Liver (tissue), 9 donors: ENCODE measurements around the gene TP53. TPM values are rescaled to one million over a fixed set of nuclear protein-coding genes. Genes with fewer than 3 reads are reported as not detected.
A peak's percentile ranks its signal among the peaks of the same experiment; 100 is the strongest.

Source experiments
- DNase-seq: peaks from one replicate; pipeline ENCODE4 v3.0.0-alpha.2; 2017; ENCODE audit warnings: low spot score
- H3K27ac ChIP-seq, 2 donors: one replicate each; pipeline ENCODE4 v1.7.0; 2013; ENCODE audit warnings: inconsistent platforms in 2 of 2, low read length in 2 of 2, control low read depth in 1 of 2, low read depth in 1 of 2, mild to moderate bottlenecking in 1 of 2
- H3K27me3 ChIP-seq, 4 donors: one replicate each; pipeline versions ENCODE4 v1.6.1 to v1.7.0; 2013; ENCODE audit warnings: low read length in 3 of 4, inconsistent platforms in 1 of 4, mild to moderate bottlenecking in 1 of 4, moderate library complexity in 1 of 4; ENCODE audit not compliant: control insufficient read depth in 4 of 4, insufficient read depth in 4 of 4
- H3K36me3 ChIP-seq, 4 donors: one replicate each; pipeline versions ENCODE4 v1.6.1 to v1.7.0; 2013; ENCODE audit warnings: low read length in 3 of 4, mild to moderate bottlenecking in 3 of 4, low read depth in 1 of 4, moderate library complexity in 1 of 4; ENCODE audit not compliant: control insufficient read depth in 4 of 4, insufficient read depth in 3 of 4
- H3K4me1 ChIP-seq, 4 donors: one replicate each; pipeline versions ENCODE4 v1.6.1 to v1.7.0; 2013; ENCODE audit warnings: low read length in 3 of 4, mild to moderate bottlenecking in 3 of 4, moderate library complexity in 1 of 4; ENCODE audit not compliant: control insufficient read depth in 4 of 4, insufficient read depth in 4 of 4
- H3K4me3 ChIP-seq, 3 donors: one replicate each; pipeline versions ENCODE4 v1.6.1 to v1.7.0; 2013; ENCODE audit warnings: low read length in 3 of 3, control low read depth in 1 of 3, low read depth in 1 of 3, mild to moderate bottlenecking in 1 of 3
- H3K9ac ChIP-seq, 2 donors: one replicate each; pipeline ENCODE4 v1.7.0; 2013; ENCODE audit warnings: low read length in 2 of 2, mild to moderate bottlenecking in 2 of 2, moderate library complexity in 2 of 2, control low read depth in 1 of 2, low read depth in 1 of 2
- H3K9me3 ChIP-seq, 4 donors: one replicate each; pipeline versions ENCODE4 v1.6.1 to v1.7.0; 2013; ENCODE audit warnings: low read length in 3 of 4; ENCODE audit not compliant: control insufficient read depth in 4 of 4
- ATF3 ChIP-seq: IDR thresholded peaks from 2 replicates; pipeline ENCODE4 v1.6.1; 2016; ENCODE audit warnings: antibody characterized with exemption
- CTCF ChIP-seq: fragments of 150-350 bp; IDR thresholded peaks from 2 replicates; pipeline ENCODE4 v1.5.1; 2017; ENCODE audit warnings: improper control_type of control experiment, low read depth, low read length; ENCODE audit not compliant: missing input control
- EGR1 ChIP-seq, 2 donors: IDR thresholded peaks; 2 replicates each; pipeline ENCODE4 v1.6.1; 2016 to 2018; ENCODE audit warnings: antibody characterized with exemption in 2 of 2, low read depth in 2 of 2
- FOXA1 ChIP-seq: IDR thresholded peaks from 2 replicates; pipeline ENCODE4 v1.6.1; 2016; ENCODE audit warnings: antibody characterized with exemption
- FOXA2 ChIP-seq: IDR thresholded peaks from 2 replicates; pipeline ENCODE4 v1.6.1; 2016; ENCODE audit warnings: antibody characterized with exemption
- GABPA ChIP-seq, 2 donors: IDR thresholded peaks in 1 of 2; conservative IDR thresholded peaks in 1 of 2; 2 replicates each; pipeline ENCODE4 v1.6.1; 2016; ENCODE audit warnings: antibody characterized with exemption in 2 of 2, mild to moderate bottlenecking in 1 of 2, moderate library complexity in 1 of 2
- HNF4A ChIP-seq, 2 donors: conservative IDR thresholded peaks; 2 replicates each; pipeline ENCODE4 v1.6.1; 2016; ENCODE audit warnings: antibody characterized with exemption in 2 of 2, mild to moderate bottlenecking in 2 of 2
- HNF4G ChIP-seq: IDR thresholded peaks from 2 replicates; pipeline ENCODE4 v1.6.1; 2016; ENCODE audit warnings: antibody characterized with exemption
- JUND ChIP-seq, 2 donors: IDR thresholded peaks; 2 replicates each; pipeline ENCODE4 v1.6.1; 2016; ENCODE audit warnings: antibody characterized with exemption in 2 of 2
- MAX ChIP-seq: IDR thresholded peaks from 2 replicates; pipeline ENCODE4 v1.6.1; 2016; ENCODE audit warnings: antibody characterized with exemption
- NR2F2 ChIP-seq: IDR thresholded peaks from 2 replicates; pipeline ENCODE4 v1.6.1; 2016; ENCODE audit warnings: antibody characterized with exemption
- RAD21 ChIP-seq, 2 donors: IDR thresholded peaks; 2 replicates each; pipeline ENCODE4 v1.6.1; 2016; ENCODE audit warnings: antibody characterized with exemption in 2 of 2, mild to moderate bottlenecking in 2 of 2
- REST ChIP-seq: IDR thresholded peaks from 2 replicates; pipeline ENCODE4 v1.6.1; 2016; ENCODE audit warnings: antibody characterized with exemption, mild to moderate bottlenecking
- RXRA ChIP-seq, 2 donors: IDR thresholded peaks; 2 replicates each; pipeline ENCODE4 v1.6.1; 2017 to 2018; ENCODE audit warnings: antibody characterized with exemption in 2 of 2, mild to moderate bottlenecking in 1 of 2
- SP1 ChIP-seq: IDR thresholded peaks from 2 replicates; pipeline ENCODE4 v1.6.1; 2018; ENCODE audit warnings: antibody characterized with exemption, mild to moderate bottlenecking
- TAF1 ChIP-seq: conservative IDR thresholded peaks from 2 replicates; pipeline ENCODE4 v1.6.1; 2016; ENCODE audit warnings: antibody characterized with exemption, mild to moderate bottlenecking
- YY1 ChIP-seq: IDR thresholded peaks from 2 replicates; pipeline ENCODE4 v1.6.1; 2016; ENCODE audit warnings: antibody characterized with exemption, mild to moderate bottlenecking
- ZBTB33 ChIP-seq: IDR thresholded peaks from 2 replicates; pipeline ENCODE4 v1.6.1; 2016; ENCODE audit warnings: antibody characterized with exemption
- WGBS: extraction: QIAGEN DNeasy Blood & Tissue Kit; methylation state at CpG from one replicate; pipeline ENCODE4 v1.1.7; 2013; 5-methylcytosine and 5-hydroxymethylcytosine counted together
- polyA plus RNA-seq, 2 donors: library from polyadenylated mRNA; stranded (reverse) in 1 of 2; unstranded in 1 of 2; fragments of 200-250 nt in 1 of 2; fragments of >200 nt in 1 of 2; fragmentation: Nextera tagmentation in 1 of 2; extraction: Ambion mirVana in 1 of 2; gene quantifications; one replicate each; pipeline versions ENCODE4 v1.2.1 to v1.2.3, GENCODE V29; 2013 to 2015
- total RNA-seq, 2 donors: library from RNA; depleted of rRNA; stranded (reverse); fragments of >200 nt; gene quantifications; one replicate each; pipeline ENCODE4 v1.2.3, GENCODE V29; 2014
- donor health status: healthy.
- donor health status: healthy.
- donor health status: healthy.
- donor health status: healthy.
- donor health status: healthy.

TP53 gene
- total and polyA plus RNA-seq, 4 donors: 8.3 to 18.4 (median 12.6) TPM

- H3K9me3 ChIP-seq: no peaks in the 10 kb centered on the region
- H3K4me3 ChIP-seq: peak overlapping the region; percentile 84 to 100 (median 85)
- peaks cover 4 to 31% (median 24%) of the 10 kb centered on the region in 4 donors for H3K4me1 ChIP-seq
- 5% methylated on average over 44 of the region's 44 CpGs for WGBS
- DNase-seq: peak; percentile 91
- TF ChIP-seq NR2F2 (peak; percentile 18), ATF3 (no peak), CTCF (no peak), TAF1 (no peak), ZBTB33 (peak; percentile 82), HNF4G (no peak), MAX (no peak), FOXA1 (no peak), EGR1 (IDR thresholded peaks at IDR 0.05; ENCODE audit: low read depth in 2 of 2) (no peak), FOXA2 (no peak), SP1 (peak; percentile 38), JUND (IDR thresholded peaks at IDR 0.05) (no peak), RXRA (IDR thresholded peaks at IDR 0.05) (peak in 1 of 2 donors; percentile 32), REST (peak; percentile 69), HNF4A (conservative IDR thresholded peaks at IDR 0.05) (peak in 1 of 2 donors; percentile 3), GABPA (IDR thresholded peaks at IDR 0.05 in 1 of 2, conservative IDR thresholded peaks at IDR 0.05 in 1 of 2) (peak; percentile 56 to 86), YY1 (no peak), RAD21 (IDR thresholded peaks at IDR 0.05) (peak in 1 of 2 donors; percentile 40)
- no peaks in the 10 kb centered on the region for H3K36me3 ChIP-seq
- H3K27me3 ChIP-seq: no peaks in the 10 kb centered on the region
- peak overlapping the region; percentile 93 for H3K9ac ChIP-seq
- peak overlapping the region; percentile 93 to 98 for H3K27ac ChIP-seq
Measured at GRCh38 chr17:7685533-7686221, 1.6 kb downstream of the TP53 start.
